HG03439 (cell line): ENCODE results near the gene PRSS33.

Experiments
- ATAC-seq: cut with Tn5 transposase; IDR thresholded peaks from one replicate; pipeline ENCODE4 v1.9.1; 2021; ENCODE audit warnings: mild to moderate bottlenecking, moderate library complexity; ENCODE audit not compliant: unreplicated experiment

The PRSS33 gene

DNA sequence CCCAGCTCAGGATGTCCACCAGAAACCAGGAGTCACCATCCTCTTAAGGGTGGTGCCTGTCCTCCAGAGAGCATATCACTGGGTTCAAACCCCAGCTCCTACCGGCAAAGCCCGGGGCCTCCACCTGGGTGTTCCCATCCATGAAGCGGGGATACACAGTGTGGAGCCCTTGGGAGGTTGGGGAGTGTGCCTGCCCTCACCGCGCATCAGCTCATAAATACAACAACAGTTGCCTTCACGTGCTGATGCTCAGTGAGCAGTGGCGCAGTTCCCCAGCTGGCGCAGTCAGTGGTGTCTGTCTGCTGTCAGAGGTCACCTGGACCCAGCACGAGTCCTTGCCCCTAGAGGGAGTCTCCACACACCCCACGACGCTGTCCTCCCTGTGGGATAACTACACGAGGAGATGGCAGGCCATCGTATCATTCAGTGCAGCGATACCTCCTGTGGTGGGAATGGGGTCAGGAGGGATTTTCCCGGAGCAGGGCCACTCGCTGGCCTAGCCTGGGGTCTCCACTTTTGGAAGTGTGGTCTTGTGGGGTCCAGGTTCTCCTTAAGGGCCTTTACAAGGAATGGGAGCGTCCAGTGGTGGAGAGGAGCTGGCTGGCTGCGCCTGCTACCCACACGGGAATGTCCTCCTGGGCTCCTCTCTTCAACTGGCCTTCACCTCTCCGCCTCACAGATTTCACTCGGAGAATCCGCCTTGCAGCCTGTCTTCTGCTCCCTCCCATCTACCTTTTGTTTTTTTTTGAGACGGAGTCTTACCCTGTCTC, 8.0 kb downstream of the PRSS33 start:
- no peak for ATAC-seq

- no peak for ATAC-seq
Measured at GRCh38 chr16:2778630-2778958, 8.8 kb downstream of the PRSS33 start.

DNA sequence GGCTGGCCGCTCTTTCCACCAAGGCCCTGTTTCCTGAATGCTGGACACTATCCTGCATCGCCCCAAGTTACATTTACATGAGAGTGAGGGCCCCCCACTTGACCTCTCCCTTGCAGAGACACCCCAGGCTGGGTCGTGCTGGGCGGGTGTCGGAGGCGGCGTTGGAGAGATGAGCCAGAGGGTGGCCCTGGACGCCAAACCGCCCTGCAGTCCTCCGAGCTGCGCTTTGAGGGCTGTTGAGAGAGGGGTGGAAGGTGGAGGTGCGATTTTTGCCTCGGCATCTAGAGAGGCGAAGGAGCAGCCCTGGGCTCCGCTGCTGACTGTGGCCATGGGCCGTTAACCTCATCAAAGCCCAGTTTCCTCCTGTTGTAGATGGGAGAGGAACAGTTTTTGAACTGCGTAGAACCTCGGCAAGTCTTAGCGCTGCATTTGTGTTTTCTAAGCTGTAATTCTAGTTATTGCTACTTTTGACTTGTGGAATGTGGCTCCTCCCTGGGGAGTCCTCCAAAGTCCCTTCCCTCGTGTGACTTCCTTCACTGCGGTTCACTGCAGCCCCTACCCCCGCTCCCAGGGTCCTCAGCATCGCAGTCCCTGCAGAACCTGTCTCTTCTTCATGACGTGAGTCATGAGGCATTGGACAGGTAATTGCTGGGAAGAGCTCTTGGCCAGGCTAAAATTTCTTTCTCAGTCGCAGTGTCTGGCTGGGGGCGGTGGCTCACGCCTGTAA, 9.3 kb downstream of the PRSS33 start:
- no peak for ATAC-seq

DNA sequence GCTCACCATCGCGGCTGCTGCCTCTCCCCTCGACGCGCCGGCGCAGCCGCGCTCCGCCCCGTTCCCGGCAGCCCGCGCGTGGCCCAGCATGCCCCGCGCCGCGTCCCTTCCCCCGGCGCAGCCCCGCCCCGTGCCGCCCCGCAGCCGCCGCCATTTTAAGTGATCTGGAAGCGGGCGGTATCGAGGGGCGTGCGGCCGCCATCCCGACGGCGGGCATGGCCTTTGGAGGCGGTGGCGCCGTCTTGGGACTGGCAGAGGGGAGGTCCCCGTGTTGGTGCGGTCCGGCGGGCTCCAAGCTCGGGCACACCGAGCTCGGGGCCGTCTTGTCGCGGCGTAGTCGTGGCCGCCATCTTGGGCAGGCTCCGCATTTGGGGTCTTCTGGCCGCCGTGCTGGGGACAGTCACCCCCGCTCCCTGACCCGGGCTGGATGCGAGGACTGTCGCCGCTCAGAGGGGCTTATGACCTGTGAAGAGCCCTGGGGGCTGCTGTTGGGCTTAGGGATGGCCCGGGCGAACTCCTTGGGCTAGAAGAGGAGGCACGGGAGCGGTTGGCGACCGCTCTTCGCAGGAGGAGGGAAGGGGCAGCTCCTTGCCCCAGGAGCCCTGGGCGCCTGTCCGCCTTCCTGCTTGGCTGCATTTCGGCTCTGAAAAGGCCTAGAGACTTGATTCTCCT, 10.0 kb downstream of the PRSS33 start, which contains the start of gene ELOB:
ELOB (minus strand) TSS at position 50 of the 672 bp plus-strand sequence; CDS start at position 9, 41 bp downstream.
- ATAC-seq = peak; percentile 72

DNA sequence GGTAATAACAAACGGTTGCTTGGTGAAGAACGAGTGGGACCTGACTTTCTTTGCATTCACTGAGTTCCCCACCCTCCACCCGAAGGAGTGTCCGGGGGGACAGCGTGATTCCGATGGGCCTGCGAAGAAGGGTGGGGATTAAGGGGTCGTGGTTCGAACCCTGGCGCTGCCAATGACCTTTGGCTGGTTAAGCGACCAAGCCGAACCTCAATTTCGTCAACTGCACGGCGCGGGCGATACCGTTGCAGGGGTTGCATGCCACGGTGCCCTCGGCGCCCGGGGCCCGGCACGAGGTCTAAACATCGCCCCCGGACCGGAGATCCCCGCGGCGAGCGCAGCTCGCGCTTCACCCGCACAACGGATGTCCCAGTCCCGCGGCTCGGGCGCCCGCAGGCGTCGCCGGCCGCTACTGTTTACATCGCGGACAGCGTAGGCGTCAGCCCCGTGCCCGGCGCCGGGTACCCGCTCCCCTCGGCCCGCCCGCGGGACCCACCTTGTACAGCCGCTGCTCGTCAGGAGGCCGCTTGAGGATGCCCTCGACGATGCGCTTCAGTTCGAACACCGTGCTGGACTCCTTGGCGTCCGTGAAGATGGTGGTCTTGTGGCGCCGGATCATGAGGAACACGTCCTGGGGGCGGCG, 10.7 kb downstream of the PRSS33 start:
- peak; percentile 32 for ATAC-seq

- ATAC-seq = no peak
Measured at GRCh38 chr16:2775765-2776499, 11.4 kb downstream of the PRSS33 start.

DNA sequence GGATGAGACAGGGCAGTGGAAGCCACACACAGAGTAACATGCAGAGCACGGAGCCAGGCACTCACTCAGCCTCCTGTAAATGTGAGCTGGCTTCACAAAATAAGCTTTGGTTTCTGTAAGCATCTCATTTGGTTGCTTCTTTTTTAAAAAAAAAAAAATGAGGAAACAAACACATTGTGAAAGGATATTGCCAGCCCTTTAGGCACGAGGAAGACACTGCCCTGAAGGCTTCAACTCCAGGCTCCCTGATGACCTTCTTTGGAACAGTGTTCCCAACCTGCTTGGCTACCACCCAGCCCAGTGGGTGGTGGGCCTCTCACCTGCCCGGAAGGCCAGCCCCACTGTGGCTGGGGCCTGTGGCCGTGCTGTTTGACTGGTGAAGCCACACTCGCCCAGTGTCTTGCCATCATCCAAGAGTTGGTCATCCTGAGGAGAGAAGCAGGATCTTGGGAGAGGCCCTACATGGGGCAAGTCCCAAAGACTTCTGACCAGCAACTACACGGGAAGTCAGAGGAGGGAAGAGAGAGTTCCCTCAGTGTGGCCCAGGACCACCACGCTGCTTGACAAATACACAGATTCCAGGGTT, 12.1 kb downstream of the PRSS33 start:
- no peak for ATAC-seq

GRCh38 chr16:2774161-2774891, 13.0 kb downstream of the PRSS33 start:
- ATAC-seq = no peak

DNA sequence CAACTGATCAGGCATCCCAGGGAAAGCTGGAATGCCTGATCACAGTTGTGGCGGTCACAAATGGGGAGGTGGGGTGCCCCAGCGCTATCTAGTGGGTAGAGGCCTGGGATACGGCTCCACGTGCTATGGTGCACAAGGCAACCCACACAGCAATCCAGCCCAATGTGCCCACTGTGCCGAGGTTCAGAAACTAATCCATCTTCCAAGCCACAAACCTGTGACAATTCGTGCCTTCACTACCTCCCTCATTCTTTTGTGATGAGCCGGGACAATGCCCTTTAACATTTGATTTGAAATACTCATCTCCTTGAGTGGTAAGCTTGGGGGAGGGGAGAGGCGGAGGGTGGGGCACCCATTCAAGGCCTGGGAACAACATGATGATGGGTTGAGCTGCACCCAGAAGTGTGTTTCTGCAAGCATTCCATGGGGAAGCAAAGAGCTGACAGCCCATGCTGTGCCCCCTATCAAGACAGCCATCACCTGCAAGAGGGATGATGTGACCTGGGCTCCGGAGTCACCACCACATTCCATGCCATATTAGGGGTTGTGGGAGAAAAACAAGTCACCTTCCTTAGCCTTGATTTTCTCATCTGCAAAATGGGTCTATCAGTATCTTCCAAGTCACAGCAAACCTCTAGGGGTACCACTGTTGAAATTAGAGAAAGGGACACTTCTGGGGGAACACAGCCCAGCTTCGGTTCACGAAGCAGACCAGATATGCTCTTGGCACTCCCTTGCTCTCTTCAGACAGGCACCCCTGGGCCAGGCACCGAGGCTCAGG, 14.0 kb downstream of the PRSS33 start:
- no peak for ATAC-seq

DNA sequence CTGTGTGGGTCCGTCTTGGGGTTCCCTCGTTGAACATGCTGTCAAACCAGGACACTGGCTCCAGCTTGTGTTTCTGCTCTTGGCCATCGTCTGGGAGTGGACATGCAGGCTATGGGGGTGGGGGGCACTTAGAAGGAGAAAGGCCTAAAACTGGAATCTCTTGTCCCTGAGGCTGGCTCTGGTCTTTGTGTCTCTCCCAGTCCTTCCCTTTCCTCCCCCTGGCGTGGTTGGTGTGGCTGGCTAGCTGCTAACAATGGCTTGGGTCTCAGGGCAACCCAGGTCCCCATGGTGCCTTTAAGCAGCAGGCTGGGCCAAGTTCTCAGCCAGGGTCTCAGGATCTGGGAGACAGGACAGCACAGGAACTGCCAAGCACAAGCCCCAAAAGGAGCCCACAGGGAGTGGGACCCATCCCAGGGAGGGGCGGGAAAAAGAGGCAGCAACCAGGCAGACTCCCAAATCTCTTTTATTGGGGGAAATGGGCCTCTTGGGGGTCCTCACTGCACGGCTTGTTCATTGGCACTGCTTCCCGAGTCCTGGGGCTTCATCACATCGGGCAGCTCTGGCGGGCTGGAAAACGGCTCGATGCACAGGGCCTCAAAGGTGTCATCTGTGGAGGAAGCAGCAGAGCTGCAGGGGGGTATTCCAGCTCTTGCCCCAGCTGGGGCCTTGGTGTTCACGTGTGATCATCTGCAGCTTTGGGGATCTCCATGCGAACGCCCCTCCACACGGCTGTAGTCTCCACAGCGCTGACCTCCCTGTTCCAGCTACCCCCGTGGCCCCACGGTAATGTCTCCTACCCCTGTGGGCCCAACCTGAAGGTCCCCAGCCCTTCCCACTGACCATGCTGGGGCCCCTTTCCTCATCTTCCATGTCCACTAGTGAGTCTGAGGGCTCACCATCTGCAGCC, 15.6 kb downstream of the PRSS33 start:
- ATAC-seq = no peak

DNA sequence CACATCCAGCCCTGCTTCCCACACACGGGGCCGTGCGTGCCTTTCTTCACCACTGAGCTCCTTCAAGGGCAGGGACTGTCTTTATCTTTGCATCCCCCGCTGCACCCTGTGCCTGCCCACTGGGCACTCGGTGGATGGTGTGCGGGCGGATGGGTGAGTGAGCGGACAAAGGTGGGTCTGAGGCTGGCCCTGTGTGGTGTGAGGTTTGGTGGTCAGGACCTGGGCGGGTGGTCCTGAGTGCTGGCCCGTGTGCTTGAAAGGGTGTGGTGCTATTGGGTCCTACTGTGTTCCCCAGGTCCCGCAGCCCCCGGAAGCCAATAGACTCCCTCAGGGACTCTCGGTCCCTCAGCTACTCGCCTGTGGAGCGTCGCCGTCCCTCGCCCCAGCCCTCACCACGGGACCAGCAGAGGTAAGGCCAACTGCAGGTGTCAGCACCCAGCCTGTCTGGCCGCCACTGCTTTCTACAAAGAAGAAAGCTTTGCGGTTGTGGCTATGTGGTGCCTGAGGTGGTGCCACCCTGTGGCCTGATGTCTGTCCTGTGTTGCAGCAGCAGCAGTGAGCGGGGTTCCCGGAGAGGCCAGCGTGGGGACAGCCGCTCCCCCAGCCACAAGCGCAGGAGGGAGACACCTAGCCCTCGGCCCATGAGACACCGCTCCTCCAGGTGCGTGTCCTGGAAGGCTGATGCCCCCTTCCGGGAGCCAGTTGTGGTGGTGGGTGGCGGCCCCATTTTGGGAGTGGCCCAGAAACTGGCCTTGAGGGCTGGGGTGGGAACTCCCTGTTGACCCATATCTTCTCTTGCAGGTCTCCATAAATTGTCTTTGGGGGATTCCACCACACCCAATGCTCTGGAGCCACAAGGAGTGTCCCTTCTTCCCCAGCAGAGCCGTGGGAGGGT, 17.1 kb downstream of the PRSS33 start:
- no peak for ATAC-seq

DNA sequence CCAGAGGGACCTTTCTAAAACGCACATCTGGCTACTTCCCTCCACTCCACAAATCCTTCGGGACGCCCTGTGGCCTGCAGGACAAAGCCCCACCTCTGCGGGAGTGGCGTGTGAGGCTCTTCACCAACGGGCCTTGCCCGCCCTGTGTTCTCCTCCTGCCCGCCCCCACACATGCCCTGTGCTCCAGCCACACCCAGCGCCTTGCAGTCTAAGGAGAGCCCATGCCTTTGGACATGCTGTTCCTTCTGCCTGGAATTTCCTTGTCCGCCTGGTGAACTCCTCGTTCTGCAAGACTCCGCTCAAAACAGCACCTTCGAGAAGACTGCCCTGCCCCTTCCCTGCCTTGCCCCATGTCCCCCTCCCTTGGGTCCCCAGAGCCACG, 17.7 kb downstream of the PRSS33 start:
- no peak for ATAC-seq

GRCh38 chr16:2769100-2769529, 18.2 kb downstream of the PRSS33 start:
- ATAC-seq = no peak

- ATAC-seq = no peak
Measured at GRCh38 chr16:2768403-2769089, 18.8 kb downstream of the PRSS33 start.

GRCh38 chr16:2767891-2768290, 19.5 kb downstream of the PRSS33 start:
- ATAC-seq = no peak

DNA sequence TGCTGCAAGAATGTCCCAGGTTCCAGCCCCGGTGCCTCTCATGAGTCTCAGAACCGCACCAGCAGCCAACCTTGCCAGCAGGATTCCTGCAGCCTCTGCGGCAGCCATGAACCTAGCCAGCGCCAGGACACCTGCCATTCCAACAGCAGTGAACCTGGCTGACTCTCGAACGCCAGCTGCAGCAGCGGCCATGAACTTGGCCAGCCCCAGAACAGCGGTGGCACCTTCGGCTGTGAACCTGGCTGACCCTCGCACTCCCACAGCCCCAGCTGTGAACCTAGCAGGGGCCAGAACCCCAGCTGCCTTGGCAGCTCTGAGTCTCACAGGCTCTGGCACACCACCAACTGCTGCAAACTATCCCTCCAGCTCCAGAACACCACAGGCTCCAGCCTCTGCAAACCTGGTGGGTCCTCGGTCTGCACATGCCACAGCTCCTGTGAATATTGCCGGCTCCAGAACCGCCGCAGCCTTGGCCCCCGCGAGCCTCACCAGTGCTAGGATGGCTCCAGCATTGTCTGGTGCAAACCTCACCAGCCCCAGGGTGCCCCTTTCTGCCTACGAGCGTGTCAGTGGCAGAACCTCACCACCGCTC, 20.1 kb downstream of the PRSS33 start:
- no peak for ATAC-seq
